Epithelial cell of proximal tubule (primary cell): ENCODE measurements around the gene MNDA. TPM values are rescaled to one million over a fixed set of nuclear protein-coding genes. Genes with fewer than 3 reads are reported as not detected.

Experiments used
- DNase-seq: peaks from one replicate; pipeline ENCODE4 v3.0.0-alpha.2; 2011; ENCODE audit warnings: low read depth
- H3K4me3 ChIP-seq: 2 replicates; pipeline ENCODE4 v1.5.1; 2011; ENCODE audit warnings: low read depth, mild to moderate bottlenecking, low read length
- total RNA-seq: library from RNA; depleted of rRNA; stranded (reverse); fragments of >200 nt; gene quantifications from 2 replicates; pipeline ENCODE4 v1.2.3, GENCODE V29; 2015
- TF ChIP-seq, protein P1 (sequence below): conservative IDR thresholded peaks from 2 replicates; pipeline ENCODE4 v1.5.1; 2012; ENCODE audit warnings: low read depth, mild to moderate bottlenecking, low read length

The MNDA gene
- total RNA-seq, result not detected in 2 replicates

DNA sequence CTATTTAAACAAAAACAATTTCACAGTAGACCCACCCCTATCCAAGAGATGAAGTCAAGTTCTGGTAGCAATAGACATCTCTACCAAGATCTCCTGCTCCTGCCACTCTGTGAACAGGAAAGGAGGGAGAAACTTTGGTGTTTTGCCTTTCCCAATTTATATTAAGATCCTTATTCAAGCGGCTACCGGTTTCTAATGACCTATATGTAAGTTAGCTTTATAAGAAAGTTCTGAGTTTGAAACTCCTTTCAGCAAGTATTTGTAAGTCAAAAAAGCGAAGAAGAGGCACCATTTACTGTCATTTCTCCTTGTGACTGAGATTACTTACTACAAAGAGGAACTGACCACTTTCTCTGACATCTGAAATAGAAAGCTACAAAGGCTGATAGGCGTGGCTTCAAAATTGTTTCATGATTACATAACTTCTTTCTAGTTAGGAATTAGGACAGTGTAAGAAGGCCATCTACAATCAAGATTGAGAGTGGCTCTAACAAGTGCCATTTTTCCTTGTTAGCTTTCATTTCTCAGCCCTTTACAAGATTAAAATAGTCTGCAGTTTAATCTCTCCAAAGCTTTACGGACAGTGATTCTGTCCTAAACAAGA is at the start of gene MNDA:
MNDA (plus strand) TSS at position 448 of the 604 bp plus-strand sequence. CDS start 10,803 bp downstream, outside the sequence.
- DNase-seq, result no peak
- no peak within 1 kb of the TSS for H3K4me3 ChIP-seq
- TF ChIP-seq, protein P1, sequence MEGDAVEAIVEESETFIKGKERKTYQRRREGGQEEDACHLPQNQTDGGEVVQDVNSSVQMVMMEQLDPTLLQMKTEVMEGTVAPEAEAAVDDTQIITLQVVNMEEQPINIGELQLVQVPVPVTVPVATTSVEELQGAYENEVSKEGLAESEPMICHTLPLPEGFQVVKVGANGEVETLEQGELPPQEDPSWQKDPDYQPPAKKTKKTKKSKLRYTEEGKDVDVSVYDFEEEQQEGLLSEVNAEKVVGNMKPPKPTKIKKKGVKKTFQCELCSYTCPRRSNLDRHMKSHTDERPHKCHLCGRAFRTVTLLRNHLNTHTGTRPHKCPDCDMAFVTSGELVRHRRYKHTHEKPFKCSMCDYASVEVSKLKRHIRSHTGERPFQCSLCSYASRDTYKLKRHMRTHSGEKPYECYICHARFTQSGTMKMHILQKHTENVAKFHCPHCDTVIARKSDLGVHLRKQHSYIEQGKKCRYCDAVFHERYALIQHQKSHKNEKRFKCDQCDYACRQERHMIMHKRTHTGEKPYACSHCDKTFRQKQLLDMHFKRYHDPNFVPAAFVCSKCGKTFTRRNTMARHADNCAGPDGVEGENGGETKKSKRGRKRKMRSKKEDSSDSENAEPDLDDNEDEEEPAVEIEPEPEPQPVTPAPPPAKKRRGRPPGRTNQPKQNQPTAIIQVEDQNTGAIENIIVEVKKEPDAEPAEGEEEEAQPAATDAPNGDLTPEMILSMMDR, result no peak

DNA sequence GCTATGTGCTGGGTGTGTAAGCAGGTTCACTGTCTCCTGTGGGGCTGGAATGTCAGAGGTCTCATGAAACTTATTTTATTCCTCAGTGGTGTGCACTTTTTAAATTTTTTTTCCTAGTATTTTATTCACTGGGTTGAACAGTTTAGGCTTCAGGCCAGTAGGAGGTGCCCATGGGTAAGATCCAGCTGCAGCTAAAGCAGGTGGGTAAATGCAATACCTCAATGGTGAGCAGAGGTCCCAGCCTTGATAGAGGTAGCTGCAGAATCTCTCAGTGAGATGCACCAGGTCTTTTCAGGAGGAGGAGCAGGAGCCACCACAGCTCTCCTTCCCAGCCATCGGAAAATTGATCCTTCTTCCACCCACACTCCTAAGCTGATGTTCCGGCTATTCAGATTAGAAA is 37.5 kb upstream of the MNDA start:
- no peak for DNase-seq

DNA sequence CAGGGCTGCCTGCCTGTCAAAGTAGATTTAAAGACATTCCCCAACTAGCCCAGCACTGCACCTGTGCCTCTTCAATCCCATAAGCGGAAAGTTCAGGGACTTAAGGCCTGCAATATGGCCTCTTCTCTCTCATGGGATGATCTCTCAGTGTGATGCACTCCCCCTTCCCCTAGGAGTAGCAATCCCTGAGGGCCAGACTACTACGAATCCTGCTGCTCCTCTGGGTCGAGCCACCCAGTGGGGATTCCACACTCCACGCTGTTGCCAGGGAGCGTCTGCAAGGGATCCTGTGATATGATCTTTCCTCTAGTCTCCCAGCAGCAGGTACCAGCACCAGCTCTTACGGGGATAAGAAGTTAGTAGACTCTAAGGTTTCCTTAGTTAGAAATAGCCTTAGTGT is 36.9 kb upstream of the MNDA start:
- TF ChIP-seq, protein P1, result no peak
- H3K4me3 ChIP-seq, result no peak overlapping the region
- DNase-seq, result no peak

More for the DNA sequence above, 37.5 kb upstream of the MNDA start:
- TF ChIP-seq, protein P1, result peak; percentile 50
- H3K4me3 ChIP-seq, result no peak overlapping the region

DNA sequence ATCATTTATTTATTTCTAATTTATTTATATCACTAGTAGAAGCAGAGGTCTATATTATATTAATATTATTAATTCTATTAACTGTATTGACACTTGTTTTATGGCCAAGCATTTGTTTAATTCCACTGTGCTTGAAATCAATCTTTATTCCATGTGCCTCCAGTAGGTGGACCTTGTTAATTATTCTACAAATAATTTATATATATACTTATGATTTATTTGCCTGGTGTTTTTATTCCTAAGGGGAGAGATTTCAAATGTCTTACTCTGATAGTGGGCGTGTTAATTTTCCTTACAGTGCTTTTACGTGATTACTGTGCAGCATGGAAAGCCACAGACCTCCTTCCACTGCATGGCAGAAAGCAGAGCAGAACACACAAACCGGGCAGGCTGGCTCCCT is 32.6 kb upstream of the MNDA start:
- TF ChIP-seq, protein P1, result peak; percentile 19
- H3K4me3 ChIP-seq, result no peak overlapping the region
- no peak for DNase-seq

DNA sequence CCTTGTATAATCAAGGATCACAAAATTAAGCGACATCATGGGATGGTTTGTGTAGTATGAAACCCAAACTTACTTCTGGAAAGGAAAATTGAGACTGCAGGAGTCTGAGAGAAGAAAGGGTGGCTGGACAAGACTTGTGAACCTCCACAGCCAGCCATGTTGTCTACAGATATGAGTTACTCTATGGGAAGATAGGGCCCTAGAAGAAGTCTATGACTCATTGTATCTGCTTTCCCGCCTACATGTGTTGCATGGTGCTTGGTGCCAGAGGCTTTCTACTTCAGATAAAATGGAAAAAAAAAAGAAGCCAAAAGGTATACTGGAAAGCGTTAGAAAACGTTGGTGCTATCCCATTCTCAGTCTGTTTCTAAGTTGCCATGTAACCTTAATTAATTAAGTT is 31.5 kb upstream of the MNDA start:
- TF ChIP-seq, protein P1, result no peak
- no peak for DNase-seq
- no peak overlapping the region for H3K4me3 ChIP-seq

DNA sequence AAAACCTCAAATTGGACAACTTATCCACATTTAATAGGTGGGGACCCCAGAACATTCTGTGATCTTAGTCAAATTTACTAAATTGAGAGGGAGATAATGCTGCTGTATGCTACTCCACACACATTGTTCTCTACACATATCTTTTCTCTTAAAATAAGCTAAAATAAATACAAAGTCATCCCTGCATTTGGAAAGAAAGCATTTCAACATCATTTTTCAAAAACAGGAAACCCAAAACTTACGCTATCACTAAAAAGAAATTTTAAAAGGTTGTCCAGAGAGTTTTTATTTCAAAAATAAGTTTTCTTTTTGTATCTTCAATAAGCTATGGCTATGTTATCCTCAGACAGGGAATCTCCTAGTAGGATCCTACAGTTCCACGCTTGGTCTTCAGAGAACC is 30.6 kb upstream of the MNDA start:
- no peak overlapping the region for H3K4me3 ChIP-seq
- TF ChIP-seq, protein P1, result no peak
- DNase-seq, result no peak

DNA sequence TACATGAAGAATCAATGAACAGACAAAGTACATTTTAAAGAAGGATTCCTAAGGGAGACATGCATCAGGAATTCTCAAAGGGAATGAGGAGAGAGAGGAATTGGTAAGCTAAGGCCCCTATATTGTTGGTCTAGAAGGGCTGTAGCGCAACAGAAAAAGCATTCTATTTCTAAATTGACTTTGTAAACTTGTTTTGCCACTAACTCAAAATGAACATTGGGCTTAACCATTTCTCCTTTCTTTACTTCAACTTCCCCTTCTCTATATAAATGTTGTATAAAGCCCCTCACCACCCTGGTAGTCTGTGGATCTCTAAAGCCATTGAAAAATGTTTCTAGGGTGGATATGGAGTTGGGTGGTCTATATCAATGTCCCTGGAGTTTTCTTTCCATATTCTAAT is 29.8 kb upstream of the MNDA start:
- DNase-seq, result no peak
- H3K4me3 ChIP-seq, result no peak overlapping the region
- TF ChIP-seq, protein P1, result no peak
